IPS-11a (cell line): ENCODE data around the gene TUT4.

Experiments used
- H3K4me3 ChIP-seq: one replicate; pipeline ENCODE4 v1.5.1; 2013; ENCODE audit warnings: low read depth, low read length, control low read depth

Gene TUT4

GRCh38 chr1:52476943-52477342 lies 75.9 kb downstream of the TUT4 start:
- H3K4me3 ChIP-seq: no peak overlapping the region

DNA sequence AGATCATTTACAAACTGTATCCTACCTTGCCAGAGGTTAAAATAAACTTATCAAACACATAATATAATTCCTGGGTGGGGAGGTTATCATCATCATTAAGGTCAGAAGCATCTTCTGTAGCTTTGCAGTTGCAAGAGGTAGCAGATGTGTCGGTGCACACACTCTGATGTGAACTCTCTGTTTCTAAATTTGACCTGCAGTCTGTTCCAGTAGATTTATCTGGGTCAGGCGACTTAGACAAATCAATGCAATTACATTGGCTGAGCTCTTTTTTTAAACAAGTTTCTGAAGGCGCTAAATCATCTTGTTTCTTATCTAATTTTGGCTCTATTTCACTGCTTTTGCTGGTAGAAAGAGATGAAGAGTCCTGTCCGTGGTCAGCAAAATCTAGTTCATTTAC lies 78.1 kb downstream of the TUT4 start:
- no peak overlapping the region for H3K4me3 ChIP-seq

DNA sequence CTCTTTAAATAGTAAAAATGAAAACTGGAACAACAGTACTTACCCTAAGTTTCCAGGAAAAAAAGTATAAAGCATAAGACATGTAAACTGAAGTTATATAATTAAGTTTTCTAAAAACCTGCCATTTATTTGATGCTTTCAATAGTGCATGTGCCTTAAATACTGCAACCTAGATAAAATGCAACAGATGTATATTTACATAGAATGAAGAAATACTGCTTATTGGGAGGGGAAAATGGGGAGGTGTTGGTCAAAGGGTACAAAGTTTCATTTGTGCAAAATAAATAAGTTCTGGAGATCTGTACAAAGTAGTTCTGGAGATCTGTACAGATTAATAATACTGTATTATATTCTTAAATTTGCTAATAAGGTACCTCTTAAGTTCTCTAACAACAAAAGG lies 79.9 kb downstream of the TUT4 start:
- H3K4me3 ChIP-seq: no peak overlapping the region

DNA sequence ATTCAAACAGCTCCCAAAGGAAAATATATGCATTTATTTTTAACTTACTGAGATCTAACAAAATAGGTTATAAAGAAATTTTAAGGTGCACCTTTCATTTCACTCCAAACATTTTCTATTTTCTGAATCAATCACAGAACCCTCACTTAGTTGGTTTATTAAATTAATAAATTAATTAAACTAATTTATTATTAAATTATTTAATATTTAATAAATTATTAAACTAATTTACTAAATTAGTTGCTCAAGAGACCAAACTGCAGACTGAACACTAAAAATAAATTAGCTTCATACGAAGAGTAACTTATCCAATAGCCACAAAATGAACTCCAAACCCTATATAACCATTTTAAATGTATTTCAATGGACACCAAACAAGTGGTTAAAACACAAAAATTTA lies 80.5 kb downstream of the TUT4 start:
- H3K4me3 ChIP-seq: no peak overlapping the region

DNA sequence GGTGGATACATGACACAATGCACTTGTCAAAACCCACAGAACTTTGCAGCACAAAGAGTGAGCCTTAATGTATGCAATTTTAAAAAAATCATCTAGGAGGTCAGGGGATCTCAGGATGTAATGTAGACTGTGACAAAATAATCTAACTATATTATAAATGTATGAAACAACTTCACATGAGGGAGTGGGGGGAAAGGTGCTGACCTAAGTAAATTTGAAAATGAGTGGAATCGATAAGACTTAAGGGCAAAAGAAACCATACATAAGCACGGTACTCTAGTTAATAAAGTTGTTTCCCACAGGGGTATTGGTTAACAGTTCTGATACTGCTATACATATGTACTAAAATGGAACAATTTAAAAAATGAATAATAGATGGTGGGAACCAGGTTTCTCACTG lies 83.8 kb downstream of the TUT4 start:
- H3K4me3 ChIP-seq: no peak overlapping the region

DNA sequence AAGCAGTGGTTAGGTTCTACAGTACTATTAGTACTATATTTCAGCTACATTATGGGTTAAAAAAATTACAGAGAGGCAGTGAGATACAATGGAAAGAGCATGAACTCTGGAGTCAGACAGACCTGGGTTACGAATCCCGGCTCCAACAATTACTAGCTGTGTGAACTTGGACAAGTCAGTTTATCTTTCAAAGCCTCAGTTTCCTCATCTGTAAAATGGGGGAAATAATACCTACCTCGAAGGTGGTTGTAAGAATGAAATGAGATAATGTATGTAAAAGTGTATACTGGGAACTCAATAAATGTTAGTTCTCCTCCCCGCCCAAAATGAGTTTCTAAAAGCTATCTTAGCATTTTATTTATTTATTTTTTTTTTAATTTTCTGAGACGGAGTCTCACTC lies 89.0 kb downstream of the TUT4 start:
- H3K4me3 ChIP-seq: no peak overlapping the region

GRCh38 chr1:52461821-52462220 lies 91.1 kb downstream of the TUT4 start:
- no peak overlapping the region for H3K4me3 ChIP-seq

GRCh38 chr1:52460694-52461093 lies 92.2 kb downstream of the TUT4 start:
- H3K4me3 ChIP-seq: no peak overlapping the region

- no peak overlapping the region for H3K4me3 ChIP-seq
These were observed 97.2 kb downstream of the TUT4 start for GRCh38 chr1:52455686-52456085.

- H3K4me3 ChIP-seq: no peak overlapping the region
These were observed 98.1 kb downstream of the TUT4 start for GRCh38 chr1:52454779-52455178.

DNA sequence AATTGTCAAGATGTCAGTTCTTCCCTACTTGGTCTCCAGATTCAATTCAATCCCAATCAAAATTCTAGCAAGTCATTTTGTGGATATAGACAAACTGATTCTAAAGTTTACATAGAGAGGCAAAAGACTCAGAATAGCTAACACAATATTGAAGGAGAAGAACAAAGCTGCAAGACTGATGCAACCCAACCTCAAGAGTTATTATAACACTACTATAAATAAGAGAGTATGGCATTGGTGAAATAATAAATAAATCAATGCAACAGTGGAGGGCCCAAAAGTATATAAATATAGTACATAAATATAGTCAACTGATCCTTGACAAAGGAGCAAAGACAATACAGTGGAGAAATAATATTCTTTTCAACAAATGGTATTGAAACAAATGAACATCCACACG lies 98.8 kb downstream of the TUT4 start:
- H3K4me3 ChIP-seq: no peak overlapping the region

DNA sequence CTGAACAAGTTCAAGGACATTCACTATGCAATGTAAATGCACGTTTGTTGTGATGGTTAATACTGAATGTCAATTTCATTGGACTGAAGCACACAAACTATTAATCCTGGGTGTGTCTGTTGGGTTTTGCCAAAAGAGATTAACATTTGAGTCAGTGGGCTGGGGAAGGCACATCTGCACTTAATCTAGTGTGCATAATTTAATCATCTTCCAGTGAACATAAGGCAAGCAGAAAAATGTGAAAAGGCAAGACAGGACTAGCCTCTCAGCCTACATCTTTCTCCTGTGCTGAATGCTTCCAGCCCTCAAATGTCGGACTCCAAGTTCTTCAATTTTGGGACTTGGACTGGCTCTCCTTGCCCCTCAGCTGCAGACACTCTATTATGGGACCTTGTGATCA lies 108.4 kb downstream of the TUT4 start:
- no peak overlapping the region for H3K4me3 ChIP-seq

DNA sequence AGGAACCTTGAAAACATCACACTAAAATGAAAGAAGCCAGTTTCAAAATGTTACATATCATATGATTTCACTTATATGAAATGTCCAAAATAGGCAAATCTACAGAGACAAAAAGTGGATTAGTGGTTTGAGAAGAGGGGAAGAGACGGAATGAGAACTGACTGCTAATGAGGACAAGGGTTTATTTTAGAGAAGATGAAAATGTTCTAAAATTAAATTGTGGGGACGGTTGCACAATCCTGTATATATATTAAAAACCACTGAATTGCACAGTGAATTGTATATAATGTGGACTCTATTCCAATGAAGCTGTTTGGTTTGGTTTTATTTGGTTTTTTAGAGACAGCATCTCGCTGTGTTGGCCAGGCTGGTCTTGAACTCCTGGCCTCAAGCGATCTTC lies 112.9 kb downstream of the TUT4 start:
- no peak overlapping the region for H3K4me3 ChIP-seq

GRCh38 chr1:52436817-52437216 lies 116.1 kb downstream of the TUT4 start:
- H3K4me3 ChIP-seq: no peak overlapping the region

DNA sequence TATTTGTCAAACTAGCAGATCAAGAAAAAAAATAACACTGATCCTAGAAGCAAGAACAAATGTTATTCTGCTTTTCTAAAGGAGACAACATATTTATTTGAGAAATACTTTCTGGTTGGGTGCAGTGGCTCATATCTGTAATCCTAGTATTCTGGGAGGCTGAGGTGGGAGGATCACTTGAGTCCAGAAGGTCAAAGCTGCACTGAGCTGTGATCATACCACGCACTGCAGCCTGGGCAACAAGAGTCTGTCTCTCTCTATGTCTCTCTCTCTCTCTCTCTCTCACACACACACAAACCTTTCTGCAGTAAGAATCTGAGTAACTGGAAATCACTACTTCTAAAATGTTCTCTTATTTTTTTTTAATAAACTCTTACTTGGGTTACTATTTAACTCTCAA lies 117.2 kb downstream of the TUT4 start:
- H3K4me3 ChIP-seq: no peak overlapping the region

DNA sequence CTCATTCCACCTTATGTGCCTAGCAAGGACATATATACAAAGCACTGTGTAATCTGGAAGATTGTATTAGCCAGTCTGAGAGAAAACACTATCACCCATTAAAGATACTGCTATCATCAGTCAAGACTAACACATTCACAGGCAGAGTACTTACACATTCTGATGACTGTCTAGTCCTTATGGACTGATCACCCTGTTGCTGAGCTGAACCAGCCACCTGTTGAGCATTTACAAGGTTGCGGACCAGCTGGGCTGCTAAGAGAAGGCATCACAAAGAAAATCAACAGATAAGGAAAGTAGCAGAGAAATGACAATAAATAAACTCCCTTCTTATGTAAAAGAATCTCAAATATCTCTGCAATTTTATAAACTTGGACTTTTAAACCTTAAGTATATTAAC lies 117.7 kb downstream of the TUT4 start:
- H3K4me3 ChIP-seq: no peak overlapping the region

- no peak overlapping the region for H3K4me3 ChIP-seq
These were observed 120.1 kb downstream of the TUT4 start for GRCh38 chr1:52432807-52433206.

GRCh38 chr1:52427152-52427551 lies 125.7 kb downstream of the TUT4 start:
- no peak overlapping the region for H3K4me3 ChIP-seq

DNA sequence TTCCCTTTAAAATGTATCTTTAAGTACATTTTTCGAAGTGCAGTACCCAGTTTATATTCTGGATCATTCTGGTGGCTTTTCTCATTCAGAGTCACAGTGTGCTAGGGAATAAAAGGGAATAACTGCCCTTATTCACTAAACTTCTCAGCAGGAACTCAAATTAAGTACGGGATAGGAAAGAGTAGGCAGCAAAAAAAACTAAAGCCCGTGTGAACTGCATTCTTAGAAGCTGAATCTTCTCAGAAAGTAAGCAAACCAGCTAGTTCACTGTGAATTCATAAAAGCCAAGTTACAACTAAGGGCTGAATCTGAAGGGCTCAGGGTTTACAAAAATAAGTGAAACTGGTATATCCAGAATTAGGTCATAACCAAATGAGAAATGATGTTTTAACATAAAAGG lies 126.5 kb downstream of the TUT4 start:
- H3K4me3 ChIP-seq: no peak overlapping the region

GRCh38 chr1:52424813-52425212 lies 128.1 kb downstream of the TUT4 start:
- H3K4me3 ChIP-seq: no peak overlapping the region

GRCh38 chr1:52424231-52424636 lies 128.7 kb downstream of the TUT4 start:
- H3K4me3 ChIP-seq: no peak overlapping the region

DNA sequence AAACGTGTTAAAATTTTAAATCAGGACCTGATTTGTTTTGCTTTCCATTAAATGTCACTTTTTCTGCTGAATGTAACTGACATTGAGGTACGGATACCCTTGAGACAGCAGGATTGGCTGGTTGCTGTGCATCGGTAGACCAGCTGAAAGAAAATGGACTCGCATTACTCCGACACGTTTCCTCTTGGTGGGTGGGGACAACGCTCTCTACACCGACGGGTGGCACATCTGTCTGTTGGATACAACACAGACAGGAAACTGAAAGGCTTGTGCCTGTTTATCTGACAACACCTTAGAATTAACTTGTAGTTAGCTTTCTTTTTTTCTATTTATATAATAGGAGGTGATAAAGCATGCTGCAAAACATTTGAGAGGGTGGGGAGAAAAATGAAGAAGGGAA lies 129.1 kb downstream of the TUT4 start:
- no peak overlapping the region for H3K4me3 ChIP-seq

DNA sequence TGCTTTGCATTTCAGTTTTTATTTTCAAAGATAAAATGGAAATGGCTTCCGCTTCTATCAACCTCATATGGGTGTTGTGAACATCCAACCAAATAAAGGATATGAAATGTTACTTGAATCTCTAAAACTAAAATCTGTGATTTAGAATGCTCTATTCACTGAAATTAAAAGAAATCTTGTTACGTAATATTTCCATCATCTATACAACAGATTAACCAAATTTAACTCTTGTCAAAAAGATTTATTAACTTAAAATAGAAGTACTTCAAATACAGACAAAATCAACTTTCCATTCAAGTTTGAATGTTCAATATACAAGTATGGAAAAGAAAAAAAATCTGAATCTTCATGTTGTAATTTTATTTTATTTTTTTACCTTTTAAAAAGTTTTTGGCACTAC lies 129.8 kb downstream of the TUT4 start:
- H3K4me3 ChIP-seq: no peak overlapping the region

DNA sequence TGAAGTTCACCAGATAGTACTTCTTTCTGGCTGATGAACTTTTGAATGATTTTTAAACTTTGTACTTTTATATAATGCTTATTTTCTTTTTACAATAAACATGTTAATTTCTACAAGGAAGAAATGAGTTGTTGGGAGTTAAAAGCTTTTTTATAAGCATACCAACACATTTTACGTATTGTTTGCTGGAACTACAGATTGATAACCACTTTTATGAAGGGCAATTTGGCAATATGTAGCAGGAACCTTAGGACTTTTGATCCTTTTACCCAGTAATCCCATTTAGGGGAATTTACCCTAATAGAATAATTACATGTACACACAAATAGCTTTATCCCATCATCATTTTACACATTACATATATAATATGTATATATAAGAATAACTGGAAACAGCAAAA lies 132.2 kb downstream of the TUT4 start:
- no peak overlapping the region for H3K4me3 ChIP-seq
